Measurements from ENCODE around the gene ELOB. TPM values are rescaled to one million over a fixed set of nuclear protein-coding genes. Genes with fewer than 3 reads are reported as not detected.

Gene ELOB
- total RNA-seq, 1 donor from 2014 or later, result 310 TPM

Other genes with a start within 250 kb of the ELOB start
- gene CEMP1, start 245.9 kb downstream of the ELOB start, total RNA-seq, result not detected
- 26.1 TPM for gene PDPK1, start 239.3 kb downstream of the ELOB start, total RNA-seq
- 37.7 TPM for gene KCTD5, start 94.8 kb downstream of the ELOB start, total RNA-seq
- gene PRSS27, start 57.1 kb downstream of the ELOB start, total RNA-seq, result 191 TPM
- 280 TPM for gene SRRM2, start 24.6 kb downstream of the ELOB start, total RNA-seq
- not detected for gene PRSS33, start 10.3 kb upstream of the ELOB start, total RNA-seq
- not detected for gene PRSS41, start 21.2 kb upstream of the ELOB start, total RNA-seq
- 6.9 TPM for gene PRSS21, start 40.0 kb upstream of the ELOB start, total RNA-seq
- 15.3 TPM for gene ZG16B, start 53.0 kb upstream of the ELOB start, total RNA-seq
- 97.0 TPM for gene PRSS22, start 80.9 kb upstream of the ELOB start, total RNA-seq
- 19.5 TPM for gene FLYWCH2, start 105.9 kb upstream of the ELOB start, total RNA-seq
- 16.4 TPM for gene FLYWCH1, start 134.7 kb upstream of the ELOB start, total RNA-seq
- gene KREMEN2, start 187.0 kb upstream of the ELOB start, total RNA-seq, result 1.3 TPM
- 11.1 TPM for gene PAQR4, start 192.1 kb upstream of the ELOB start, total RNA-seq
- 16.9 TPM for gene PKMYT1, start 203.2 kb upstream of the ELOB start, total RNA-seq
- gene CLDN9, start 235.6 kb upstream of the ELOB start, total RNA-seq, result not detected
- gene CLDN6, start 240.9 kb upstream of the ELOB start, total RNA-seq, result not detected
- gene TNFRSF12A, start 243.1 kb upstream of the ELOB start, total RNA-seq, result 11.7 TPM
- gene HCFC1R1, start 246.7 kb upstream of the ELOB start, total RNA-seq, result 26.6 TPM
- 21.3 TPM for gene THOC6, start 246.8 kb upstream of the ELOB start, total RNA-seq